HL-60 (cell line): Measurements from ENCODE around the gene ARAP2.

Experiments
- DNase-seq, 2 experiments: peaks; one replicate each; pipeline ENCODE4 v3.0.0-alpha.2; 2010 to 2020; ENCODE audit warnings: low read depth in 1 of 2, low spot score in 1 of 2
- H3K27ac ChIP-seq: fragments of 250-450 bp; sonication (Bioruptor Pico); replicated peaks from 2 replicates; pipeline ENCODE4 v1.5.1; 2020; ENCODE audit warnings: mild to moderate bottlenecking, moderate library complexity
- H3K27me3 ChIP-seq: fragments of 250-450 bp; sonication (Bioruptor Pico); 2 replicates; pipeline ENCODE4 v1.5.1; 2021; ENCODE audit warnings: mild to moderate bottlenecking, moderate library complexity; ENCODE audit not compliant: insufficient read depth, poor library complexity, severe bottlenecking
- H3K4me3 ChIP-seq: replicated peaks from 2 replicates; pipeline ENCODE4 v1.5.1; 2011; ENCODE audit warnings: mild to moderate bottlenecking, control low read depth, low read length; ENCODE audit not compliant: insufficient read depth
- GABPA ChIP-seq: IDR thresholded peaks from 2 replicates; pipeline ENCODE4 v1.6.1; 2012; ENCODE audit warnings: low read depth
- POLR2AphosphoS5 ChIP-seq: IDR thresholded peaks from 2 replicates; pipeline ENCODE4 v1.6.1; 2012; ENCODE audit warnings: low read depth
- SPI1 ChIP-seq: IDR thresholded peaks from 2 replicates; pipeline ENCODE4 v1.6.1; 2012; ENCODE audit warnings: low read depth, mild to moderate bottlenecking, borderline replicate concordance
- TF ChIP-seq, protein P1 (sequence below): IDR thresholded peaks from 2 replicates; pipeline ENCODE4 v1.6.1; 2012; ENCODE audit warnings: low read depth; ENCODE audit not compliant: insufficient replicate concordance
- TF ChIP-seq, protein P2 (sequence below): IDR thresholded peaks from one replicate; pipeline ENCODE4 v1.5.1; 2011; ENCODE audit warnings: low read length, control low read depth, inconsistent platforms; ENCODE audit not compliant: insufficient read depth

ARAP2 gene

DNA sequence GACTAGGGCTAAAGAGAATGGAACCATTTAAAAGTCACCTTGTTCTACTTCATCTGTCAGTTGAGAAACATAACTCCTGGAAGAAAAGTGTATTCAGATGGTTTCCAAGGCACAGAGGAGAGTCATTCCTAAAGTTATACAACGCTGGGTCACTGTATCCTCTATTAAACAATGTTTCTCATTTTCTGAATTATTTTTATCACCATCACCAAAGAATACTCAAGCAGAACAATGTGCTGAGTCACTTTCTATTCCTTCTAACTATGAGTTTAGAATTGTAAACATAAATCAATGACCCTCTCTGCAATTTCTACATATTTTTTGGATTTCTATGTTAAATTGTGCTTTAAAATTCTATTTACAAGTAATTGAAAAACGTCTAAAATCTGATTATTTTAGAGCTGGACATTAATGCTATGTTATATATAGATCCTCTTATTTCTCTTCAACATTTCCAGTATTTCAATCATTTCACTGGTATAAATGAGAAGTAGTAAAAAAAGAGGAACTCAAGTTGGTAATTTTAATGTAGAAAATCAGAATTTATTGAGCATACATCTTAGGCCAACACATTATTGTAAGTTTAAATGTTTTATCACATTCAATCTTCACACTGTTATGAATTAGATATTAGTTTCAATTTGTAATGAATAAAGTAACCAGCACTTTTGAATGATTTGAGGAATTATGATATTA, 44.6 kb upstream of the ARAP2 start:
- DNase-seq = no peak
- TF ChIP-seq, protein P1, sequence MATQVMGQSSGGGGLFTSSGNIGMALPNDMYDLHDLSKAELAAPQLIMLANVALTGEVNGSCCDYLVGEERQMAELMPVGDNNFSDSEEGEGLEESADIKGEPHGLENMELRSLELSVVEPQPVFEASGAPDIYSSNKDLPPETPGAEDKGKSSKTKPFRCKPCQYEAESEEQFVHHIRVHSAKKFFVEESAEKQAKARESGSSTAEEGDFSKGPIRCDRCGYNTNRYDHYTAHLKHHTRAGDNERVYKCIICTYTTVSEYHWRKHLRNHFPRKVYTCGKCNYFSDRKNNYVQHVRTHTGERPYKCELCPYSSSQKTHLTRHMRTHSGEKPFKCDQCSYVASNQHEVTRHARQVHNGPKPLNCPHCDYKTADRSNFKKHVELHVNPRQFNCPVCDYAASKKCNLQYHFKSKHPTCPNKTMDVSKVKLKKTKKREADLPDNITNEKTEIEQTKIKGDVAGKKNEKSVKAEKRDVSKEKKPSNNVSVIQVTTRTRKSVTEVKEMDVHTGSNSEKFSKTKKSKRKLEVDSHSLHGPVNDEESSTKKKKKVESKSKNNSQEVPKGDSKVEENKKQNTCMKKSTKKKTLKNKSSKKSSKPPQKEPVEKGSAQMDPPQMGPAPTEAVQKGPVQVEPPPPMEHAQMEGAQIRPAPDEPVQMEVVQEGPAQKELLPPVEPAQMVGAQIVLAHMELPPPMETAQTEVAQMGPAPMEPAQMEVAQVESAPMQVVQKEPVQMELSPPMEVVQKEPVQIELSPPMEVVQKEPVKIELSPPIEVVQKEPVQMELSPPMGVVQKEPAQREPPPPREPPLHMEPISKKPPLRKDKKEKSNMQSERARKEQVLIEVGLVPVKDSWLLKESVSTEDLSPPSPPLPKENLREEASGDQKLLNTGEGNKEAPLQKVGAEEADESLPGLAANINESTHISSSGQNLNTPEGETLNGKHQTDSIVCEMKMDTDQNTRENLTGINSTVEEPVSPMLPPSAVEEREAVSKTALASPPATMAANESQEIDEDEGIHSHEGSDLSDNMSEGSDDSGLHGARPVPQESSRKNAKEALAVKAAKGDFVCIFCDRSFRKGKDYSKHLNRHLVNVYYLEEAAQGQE = no peak
- TF ChIP-seq POLR2AphosphoS5 = no peak
- TF ChIP-seq, protein P2, sequence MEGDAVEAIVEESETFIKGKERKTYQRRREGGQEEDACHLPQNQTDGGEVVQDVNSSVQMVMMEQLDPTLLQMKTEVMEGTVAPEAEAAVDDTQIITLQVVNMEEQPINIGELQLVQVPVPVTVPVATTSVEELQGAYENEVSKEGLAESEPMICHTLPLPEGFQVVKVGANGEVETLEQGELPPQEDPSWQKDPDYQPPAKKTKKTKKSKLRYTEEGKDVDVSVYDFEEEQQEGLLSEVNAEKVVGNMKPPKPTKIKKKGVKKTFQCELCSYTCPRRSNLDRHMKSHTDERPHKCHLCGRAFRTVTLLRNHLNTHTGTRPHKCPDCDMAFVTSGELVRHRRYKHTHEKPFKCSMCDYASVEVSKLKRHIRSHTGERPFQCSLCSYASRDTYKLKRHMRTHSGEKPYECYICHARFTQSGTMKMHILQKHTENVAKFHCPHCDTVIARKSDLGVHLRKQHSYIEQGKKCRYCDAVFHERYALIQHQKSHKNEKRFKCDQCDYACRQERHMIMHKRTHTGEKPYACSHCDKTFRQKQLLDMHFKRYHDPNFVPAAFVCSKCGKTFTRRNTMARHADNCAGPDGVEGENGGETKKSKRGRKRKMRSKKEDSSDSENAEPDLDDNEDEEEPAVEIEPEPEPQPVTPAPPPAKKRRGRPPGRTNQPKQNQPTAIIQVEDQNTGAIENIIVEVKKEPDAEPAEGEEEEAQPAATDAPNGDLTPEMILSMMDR = no peak
- peak; percentile 80 for TF ChIP-seq SPI1
- Histone ChIP-seq H3K4me3 (no peak overlapping the region), H3K27ac (no peak overlapping the region), H3K27me3 (no peaks in the 10 kb centered on the region)

DNA sequence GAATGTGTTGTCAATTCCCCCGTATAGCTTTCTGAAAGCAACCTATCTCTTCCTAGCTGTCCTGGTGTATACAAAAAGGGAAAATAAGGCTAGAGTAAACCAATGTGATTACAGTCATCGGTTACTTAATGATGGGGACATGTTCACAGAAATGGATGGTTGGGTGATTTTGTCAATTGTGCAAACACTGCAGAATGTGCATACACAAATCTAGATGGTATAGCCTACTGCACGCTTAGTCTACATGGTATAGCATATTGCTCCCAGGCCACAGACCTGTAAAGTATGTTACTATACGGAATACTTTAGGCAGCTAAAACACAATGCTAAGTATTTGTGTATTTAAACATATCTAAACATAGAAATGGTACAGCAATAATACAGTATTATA, 42.2 kb upstream of the ARAP2 start:
- DNase-seq = no peak
- TF ChIP-seq POLR2AphosphoS5 (no peak), GABPA (no peak), SPI1 (no peak)
- TF ChIP-seq, protein P2 = no peak
- TF ChIP-seq, protein P1 = no peak
- H3K27me3 ChIP-seq = no peaks in the 10 kb centered on the region
- peak overlapping the region; percentile 33 for H3K27ac ChIP-seq
- no peak overlapping the region for H3K4me3 ChIP-seq

DNA sequence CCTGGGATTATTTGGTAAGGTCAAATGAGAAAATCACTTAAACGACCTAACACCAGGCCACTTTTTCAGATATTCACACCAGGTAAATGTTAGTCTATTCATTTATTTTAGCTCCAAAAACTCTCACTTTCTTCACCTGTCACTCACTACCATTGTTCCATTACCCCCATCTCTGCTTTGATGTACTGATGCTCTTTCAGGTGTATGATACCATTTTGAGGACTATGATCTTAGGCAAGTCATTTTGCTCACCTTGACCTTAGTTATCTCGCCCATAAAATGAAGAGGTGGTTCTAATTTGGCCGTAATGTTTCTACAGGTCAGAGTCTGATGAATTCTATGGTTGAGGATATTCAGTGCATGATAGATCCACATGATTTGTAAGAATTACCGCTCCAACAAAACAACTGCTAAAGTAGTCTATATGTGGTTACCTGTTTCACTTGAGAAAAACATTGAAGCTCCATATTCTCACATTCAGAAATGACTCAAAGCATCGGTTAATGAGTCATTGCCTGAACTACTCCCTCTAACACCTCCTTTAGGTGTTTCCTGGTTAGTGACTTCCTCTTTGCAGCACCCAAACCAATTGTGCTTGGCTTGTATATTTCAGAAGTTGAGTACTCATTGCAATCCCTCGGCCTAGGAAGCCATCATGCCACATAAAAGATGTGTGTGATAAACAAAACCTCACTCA, 41.6 kb upstream of the ARAP2 start:
- peak overlapping the region; percentile 33 for H3K27ac ChIP-seq
- DNase-seq = peak; percentile 60 to 71

DNA sequence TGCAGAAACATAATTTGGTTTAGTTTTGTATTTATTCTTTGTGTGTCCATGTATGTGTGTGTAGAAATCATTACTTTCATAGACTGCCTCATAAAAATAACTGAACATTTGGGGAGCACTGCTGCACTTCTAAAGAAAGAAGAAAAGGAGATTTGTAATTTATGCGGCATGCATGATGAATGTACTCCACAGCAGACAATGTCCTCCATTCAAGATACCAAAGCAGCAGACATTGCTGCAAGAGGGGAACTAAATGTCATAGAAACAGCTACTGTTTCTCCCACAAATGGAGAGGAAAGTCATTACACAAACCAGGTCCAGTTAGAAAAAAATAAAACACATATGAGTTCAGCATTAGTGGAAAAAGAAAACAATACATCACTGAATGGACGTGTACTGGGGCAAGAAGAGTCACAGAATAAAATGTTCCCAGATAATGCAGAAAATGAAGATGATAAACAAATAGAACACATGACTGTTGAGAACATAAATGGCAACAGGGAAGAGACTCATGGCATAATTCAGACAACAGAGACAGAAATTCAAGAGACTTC, 39.7 kb upstream of the ARAP2 start:
- TF ChIP-seq, protein P2 = no peak
- TF ChIP-seq GABPA = no peak
- no peak for TF ChIP-seq POLR2AphosphoS5
- TF ChIP-seq SPI1 = no peak
- TF ChIP-seq, protein P1 = no peak
- Histone ChIP-seq H3K27ac (no peak overlapping the region; the same call in 1 of the 2 replicates), H3K27me3 (no peaks in the 10 kb centered on the region), H3K4me3 (no peak overlapping the region)
- no peak for DNase-seq

More for the DNA sequence above, 41.6 kb upstream of the ARAP2 start:
- TF ChIP-seq GABPA (no peak), SPI1 (peak; percentile 94)
- no peak overlapping the region for H3K4me3 ChIP-seq
- no peaks in the 10 kb centered on the region for H3K27me3 ChIP-seq
